Measurements from ENCODE around the gene FIBIN. TPM values are rescaled to one million over a fixed set of nuclear protein-coding genes. Genes with fewer than 3 reads are reported as not detected.

FIBIN gene
- total RNA-seq, 6 experiments from 2014 or later: 38.9 to 101 (median 40.4) TPM

DNA sequence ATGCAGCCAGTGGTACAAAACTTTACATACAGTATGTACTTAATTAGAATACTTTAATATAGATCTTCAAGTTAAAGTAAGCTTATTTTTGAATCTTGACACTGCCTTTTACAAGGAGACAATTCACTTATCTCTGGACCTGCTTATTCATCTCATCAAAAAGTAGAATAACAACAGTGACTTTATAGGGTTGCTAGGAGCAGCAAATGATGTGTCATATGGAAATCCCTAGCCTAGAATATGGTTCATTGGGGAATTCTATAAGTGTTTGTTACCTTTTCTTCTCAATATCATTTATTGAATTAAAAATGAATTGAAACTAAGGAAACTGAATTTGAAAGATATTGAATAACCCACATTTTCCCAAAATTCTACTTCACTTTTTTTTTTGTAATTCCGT is 45.0 kb upstream of the FIBIN start:
- peaks cover 96% of the 10 kb centered on the region for H3K4me1 Mint-ChIP-seq (ENCODE audit: low read depth)
- H3K36me3 Mint-ChIP-seq (ENCODE audit: low read depth): no peaks in the 10 kb centered on the region
- H3K4me3 Mint-ChIP-seq: peak overlapping the region; percentile 35
- H3K9me3 Mint-ChIP-seq: no peaks in the 10 kb centered on the region
- TF ChIP-seq CTCF (IDR thresholded peaks at IDR 0.05): no peak
- H3K27me3 Mint-ChIP-seq (ENCODE audit: insufficient read depth): no peaks in the 10 kb centered on the region
- DNase-seq: peak; percentile 17
- peak overlapping the region; percentile 85 for H3K27ac Mint-ChIP-seq

GRCh38 chr11:26949846-26950245 is 44.1 kb upstream of the FIBIN start:
- Mint-ChIP-seq H3K27ac (peak overlapping the region; percentile 15), H3K27me3 (ENCODE audit: insufficient read depth) (no peaks in the 10 kb centered on the region), H3K4me3 (peak overlapping the region; percentile 6; the same call in 1 of the 2 replicates), H3K9me3 (no peaks in the 10 kb centered on the region), H3K4me1 (ENCODE audit: low read depth) (peaks cover 92% of the 10 kb centered on the region), H3K36me3 (ENCODE audit: low read depth) (no peaks in the 10 kb centered on the region)
- peak; percentile 8 for DNase-seq
- TF ChIP-seq CTCF (IDR thresholded peaks at IDR 0.05): no peak

DNA sequence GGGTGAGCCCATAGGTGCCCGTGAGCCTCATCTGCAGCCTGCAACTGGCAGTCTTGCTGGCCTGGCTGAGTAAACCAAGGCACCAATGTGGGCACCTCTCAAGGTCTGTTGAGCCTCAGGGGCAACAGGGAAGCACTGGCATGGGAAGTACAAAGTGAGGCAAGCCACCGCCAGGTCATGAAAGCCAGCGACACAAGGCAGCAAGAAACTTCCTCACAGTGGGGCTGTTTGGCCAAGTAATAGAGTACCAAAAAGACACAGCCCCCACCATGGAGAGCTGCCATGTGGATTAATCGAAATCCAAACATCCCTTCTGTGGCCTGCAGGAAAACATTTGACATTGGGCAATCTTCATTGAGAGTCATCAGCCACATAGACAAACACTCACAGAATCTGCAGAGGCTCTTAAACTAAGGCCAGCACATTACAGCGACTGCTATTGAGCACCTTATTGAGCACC is 43.6 kb upstream of the FIBIN start:
- Mint-ChIP-seq H3K27me3 (ENCODE audit: insufficient read depth) (no peaks in the 10 kb centered on the region), H3K4me3 (peak overlapping the region; percentile 6; the same call in 1 of the 2 replicates), H3K4me1 (ENCODE audit: low read depth) (peaks cover 87% of the 10 kb centered on the region)

GRCh38 chr11:26951809-26952515 is 42.0 kb upstream of the FIBIN start:
- H3K4me3 Mint-ChIP-seq: no peak overlapping the region
- no peak for DNase-seq
- H3K4me1 Mint-ChIP-seq (ENCODE audit: low read depth): peaks cover 71% of the 10 kb centered on the region
- no peaks in the 10 kb centered on the region for H3K36me3 Mint-ChIP-seq (ENCODE audit: low read depth)
- H3K9me3 Mint-ChIP-seq: no peaks in the 10 kb centered on the region
- H3K27ac Mint-ChIP-seq: no peak overlapping the region
- no peaks in the 10 kb centered on the region for H3K27me3 Mint-ChIP-seq (ENCODE audit: insufficient read depth)
- no peak for TF ChIP-seq CTCF (IDR thresholded peaks at IDR 0.05)

More for the DNA sequence above, 43.6 kb upstream of the FIBIN start:
- Mint-ChIP-seq H3K9me3 (no peaks in the 10 kb centered on the region), H3K36me3 (ENCODE audit: low read depth) (no peaks in the 10 kb centered on the region), H3K27ac (peak overlapping the region; percentile 15)
- TF ChIP-seq CTCF (IDR thresholded peaks at IDR 0.05): no peak
- peak; percentile 67 for DNase-seq

- no peak overlapping the region for H3K4me3 Mint-ChIP-seq
- peaks cover 58% of the 10 kb centered on the region for H3K4me1 Mint-ChIP-seq (ENCODE audit: low read depth)
- H3K27me3 Mint-ChIP-seq (ENCODE audit: insufficient read depth): no peaks in the 10 kb centered on the region
- H3K27ac Mint-ChIP-seq: no peak overlapping the region
- no peak for DNase-seq
- H3K9me3 Mint-ChIP-seq: no peaks in the 10 kb centered on the region
- TF ChIP-seq CTCF (IDR thresholded peaks at IDR 0.05): no peak
- no peaks in the 10 kb centered on the region for H3K36me3 Mint-ChIP-seq (ENCODE audit: low read depth)
Measured at GRCh38 chr11:26953770-26954392, 40.0 kb upstream of the FIBIN start.

Measured in HFFc6 (cell line).